IMR-90 (cell line): Measurements from ENCODE around the gene PIM3. TPM values are rescaled to one million over a fixed set of nuclear protein-coding genes. Genes with fewer than 3 reads are reported as not detected.

ENCODE experiments used
- FOS ChIP-seq: fragments of 150-350 bp; IDR thresholded peaks from 2 replicates; pipeline ENCODE4 v1.6.1; 2016; ENCODE audit warnings: low read depth, low read length
- polyA plus RNA-seq, 3 experiments: library from polyadenylated mRNA; depleted of rRNA; stranded (reverse); fragments of >200 nt; gene quantifications; 2 replicates each; pipeline ENCODE4 v1.2.3, GENCODE V29; 2012; ENCODE audit warnings: low replicate concordance in 1 of 3
- total RNA-seq: library from RNA; depleted of rRNA; stranded (reverse); fragments of >200 nt; gene quantifications from 2 replicates; pipeline ENCODE4 v1.2.3, GENCODE V29; 2012
- TF ChIP-seq, protein P1 (sequence below): conservative IDR thresholded peaks from 2 replicates; pipeline ENCODE4 v1.5.1; 2012; ENCODE audit warnings: mild to moderate bottlenecking, low read depth, low read length, improper control_type of control experiment

Gene PIM3
- total and polyA plus RNA-seq, 2 of the 4 experiments (the other 2 are of a cell fraction), result 8.6 to 24.7 TPM

DNA sequence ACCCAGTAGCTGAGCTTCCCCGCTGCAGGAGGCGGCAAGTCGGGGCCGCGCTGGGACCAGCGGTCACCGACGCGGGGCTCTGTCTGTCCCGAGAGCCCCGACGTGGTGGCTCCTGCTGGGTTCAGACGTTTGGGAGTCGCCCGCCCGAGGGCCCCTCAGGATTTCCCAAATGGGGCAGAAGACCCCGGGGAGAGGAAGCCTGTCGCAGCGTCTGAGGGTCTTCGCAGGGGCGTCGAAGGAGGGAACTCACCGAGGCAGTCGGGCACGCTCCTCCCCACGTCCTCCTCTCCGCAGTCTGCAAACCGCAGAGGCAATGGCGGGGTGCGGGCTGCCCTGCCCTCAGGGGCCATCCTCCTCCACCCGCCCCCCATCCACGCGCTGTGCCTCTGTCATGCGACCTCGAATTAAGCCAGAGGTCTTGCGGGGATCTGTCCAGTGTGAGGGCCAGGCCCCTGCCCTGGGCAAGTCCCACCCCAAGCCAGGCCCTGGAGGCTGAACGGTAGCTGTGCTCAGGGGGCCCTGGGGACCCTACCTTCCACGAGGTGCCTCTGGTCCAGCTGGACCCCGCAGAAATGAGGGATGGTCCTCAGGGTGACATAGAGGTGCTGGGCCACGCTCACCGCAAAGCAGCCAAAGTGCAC, 39.5 kb downstream of the PIM3 start (continued):
- TF ChIP-seq FOS, result no peak
- TF ChIP-seq, protein P1, sequence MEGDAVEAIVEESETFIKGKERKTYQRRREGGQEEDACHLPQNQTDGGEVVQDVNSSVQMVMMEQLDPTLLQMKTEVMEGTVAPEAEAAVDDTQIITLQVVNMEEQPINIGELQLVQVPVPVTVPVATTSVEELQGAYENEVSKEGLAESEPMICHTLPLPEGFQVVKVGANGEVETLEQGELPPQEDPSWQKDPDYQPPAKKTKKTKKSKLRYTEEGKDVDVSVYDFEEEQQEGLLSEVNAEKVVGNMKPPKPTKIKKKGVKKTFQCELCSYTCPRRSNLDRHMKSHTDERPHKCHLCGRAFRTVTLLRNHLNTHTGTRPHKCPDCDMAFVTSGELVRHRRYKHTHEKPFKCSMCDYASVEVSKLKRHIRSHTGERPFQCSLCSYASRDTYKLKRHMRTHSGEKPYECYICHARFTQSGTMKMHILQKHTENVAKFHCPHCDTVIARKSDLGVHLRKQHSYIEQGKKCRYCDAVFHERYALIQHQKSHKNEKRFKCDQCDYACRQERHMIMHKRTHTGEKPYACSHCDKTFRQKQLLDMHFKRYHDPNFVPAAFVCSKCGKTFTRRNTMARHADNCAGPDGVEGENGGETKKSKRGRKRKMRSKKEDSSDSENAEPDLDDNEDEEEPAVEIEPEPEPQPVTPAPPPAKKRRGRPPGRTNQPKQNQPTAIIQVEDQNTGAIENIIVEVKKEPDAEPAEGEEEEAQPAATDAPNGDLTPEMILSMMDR, result no peak
